Measurements from ENCODE around the gene PTPRC. TPM values are rescaled to one million over a fixed set of nuclear protein-coding genes. Genes with fewer than 3 reads are reported as not detected.

The PTPRC gene
- total RNA-seq, 1 donor from 2014 or later = 29.8 TPM

- no peak for DNase-seq (ENCODE audit: low spot score)
Measured at GRCh38 chr1:198620951-198621824, 17.7 kb upstream of the PTPRC start.

GRCh38 chr1:198622001-198622400, 16.8 kb upstream of the PTPRC start:
- no peak for DNase-seq (ENCODE audit: low spot score)

DNA sequence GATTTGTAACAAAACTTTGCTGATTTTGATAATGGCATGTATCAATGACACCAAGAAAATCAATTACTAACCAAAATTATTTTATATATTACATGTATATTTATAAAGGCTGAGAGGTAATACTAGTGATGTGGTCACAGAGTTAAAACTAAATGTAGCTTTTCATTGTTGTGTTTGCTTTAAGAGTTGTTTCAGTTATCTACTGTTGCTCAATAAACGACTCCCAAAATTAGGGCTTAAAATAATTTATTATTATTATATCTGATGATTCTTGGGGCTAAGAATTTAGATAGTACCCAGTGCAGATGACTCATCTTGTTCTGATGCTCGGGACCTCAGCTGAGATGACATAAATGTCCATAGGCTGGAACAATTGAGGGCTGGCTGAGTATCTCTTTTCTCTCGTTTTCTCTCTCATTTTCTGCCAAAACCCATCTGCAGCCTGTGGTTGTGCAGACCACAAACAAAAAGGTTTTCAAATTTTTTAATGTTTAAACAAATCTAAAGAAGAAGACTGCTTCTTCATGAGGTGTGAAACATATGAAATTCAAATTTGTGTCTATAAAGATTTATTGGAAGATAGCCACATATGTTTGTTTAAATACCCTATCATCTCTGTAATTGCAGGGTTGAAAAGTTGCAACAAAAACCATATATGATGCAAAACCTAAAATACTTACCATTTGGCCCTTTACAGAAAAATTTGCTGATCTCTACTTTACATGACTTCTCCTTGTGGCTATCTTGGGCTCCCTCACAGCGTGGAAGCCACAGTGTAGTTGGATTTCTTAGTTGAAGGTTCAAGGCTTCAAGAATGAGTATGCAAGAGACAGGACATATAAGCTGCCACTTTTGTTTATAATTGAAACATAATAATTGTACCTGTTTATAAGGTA, 14.8 kb upstream of the PTPRC start:
- no peak for DNase-seq (ENCODE audit: low spot score)

- DNase-seq (ENCODE audit: low spot score) = no peak
Measured at GRCh38 chr1:198624648-198624980, 14.2 kb upstream of the PTPRC start.

DNA sequence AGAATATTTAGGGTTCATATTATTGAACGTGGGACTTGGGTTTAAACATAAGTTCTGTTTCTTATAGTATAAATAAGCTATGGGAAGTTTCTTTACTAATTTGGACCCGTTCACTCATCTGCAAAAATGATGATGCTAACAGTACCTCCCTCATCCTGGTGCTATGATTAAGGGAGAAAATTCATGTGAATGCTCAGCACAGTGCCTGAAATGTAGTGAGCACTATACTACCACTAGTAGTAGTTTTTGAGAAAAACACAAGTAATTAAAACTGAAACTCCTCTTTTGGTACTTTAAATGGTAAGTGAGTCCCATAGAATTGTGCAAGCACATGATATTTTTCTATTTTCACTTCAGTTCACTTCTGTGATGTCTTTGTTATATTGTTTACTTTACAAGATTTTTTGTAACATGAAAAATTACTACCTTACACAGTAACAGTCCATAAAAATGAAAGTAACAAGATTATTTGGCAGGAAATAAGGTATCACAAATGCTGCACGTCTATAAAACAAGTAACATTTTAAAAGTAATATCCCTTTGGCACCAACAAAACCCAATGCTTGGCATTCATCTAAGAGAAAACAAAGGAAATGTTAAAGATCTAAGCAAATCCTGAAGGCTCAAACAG, 11.3 kb upstream of the PTPRC start:
- no peak for DNase-seq (ENCODE audit: low spot score)

DNA sequence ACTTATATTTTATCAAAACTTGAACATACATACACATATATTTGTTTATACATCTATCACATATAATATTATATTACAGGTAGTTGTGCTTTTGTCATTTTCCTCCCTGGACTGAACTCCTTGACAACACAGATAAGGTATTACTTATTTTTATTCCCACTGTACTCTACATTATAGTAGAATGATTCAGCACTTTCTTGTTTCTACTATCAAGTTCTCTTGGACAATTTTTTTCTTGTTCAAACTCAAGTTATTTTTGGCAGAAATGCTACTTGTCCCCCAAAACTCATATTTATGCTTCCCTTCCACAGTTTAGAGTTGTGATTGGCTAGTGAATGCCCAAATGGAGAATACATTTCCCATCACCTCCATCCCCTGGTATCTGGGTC, 10.8 kb upstream of the PTPRC start:
- DNase-seq (ENCODE audit: low spot score) = no peak

- DNase-seq (ENCODE audit: low spot score) = no peak
Measured at GRCh38 chr1:198629610-198630009, 9.2 kb upstream of the PTPRC start.

- no peak for DNase-seq (ENCODE audit: low spot score)
Measured at GRCh38 chr1:198630863-198631262, 8.0 kb upstream of the PTPRC start.

DNA sequence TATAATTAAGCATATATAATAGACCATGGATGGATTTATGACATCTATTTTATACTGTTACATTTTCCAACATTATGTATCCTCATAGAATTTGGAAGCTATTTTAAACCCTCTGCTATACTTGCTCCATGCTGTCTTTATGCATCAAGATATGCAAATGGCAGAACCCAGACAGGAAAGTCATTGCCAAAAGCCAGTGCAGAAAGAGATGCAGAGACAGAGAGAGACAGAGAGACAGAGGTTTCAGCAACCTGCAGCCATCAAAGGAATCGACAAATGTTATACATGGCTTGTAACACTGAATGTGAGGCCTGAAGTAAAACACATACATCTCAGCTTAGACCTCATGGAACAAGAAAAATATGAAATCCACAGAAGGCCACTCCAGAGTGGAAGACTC, 7.5 kb upstream of the PTPRC start:
- DNase-seq (ENCODE audit: low spot score) = no peak

DNA sequence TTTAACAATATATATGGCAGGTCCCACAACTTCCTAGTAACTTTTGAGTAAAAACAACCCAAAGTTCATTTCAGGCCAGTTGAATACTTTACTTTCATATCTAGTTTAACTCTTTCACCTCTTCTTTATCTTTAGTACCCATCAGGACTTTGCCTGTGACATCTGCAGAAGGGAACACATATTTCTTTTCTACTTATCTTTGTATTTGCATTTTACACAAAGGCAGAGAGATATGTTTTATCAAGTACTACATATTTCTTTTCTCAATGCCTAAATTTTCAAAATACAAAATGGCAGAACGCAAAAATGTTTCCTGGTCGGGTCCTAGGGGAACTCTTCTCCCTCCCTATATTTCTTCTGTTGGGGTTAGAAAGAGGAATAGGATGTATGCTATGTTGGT, 6.8 kb upstream of the PTPRC start:
- DNase-seq (ENCODE audit: low spot score) = no peak

DNA sequence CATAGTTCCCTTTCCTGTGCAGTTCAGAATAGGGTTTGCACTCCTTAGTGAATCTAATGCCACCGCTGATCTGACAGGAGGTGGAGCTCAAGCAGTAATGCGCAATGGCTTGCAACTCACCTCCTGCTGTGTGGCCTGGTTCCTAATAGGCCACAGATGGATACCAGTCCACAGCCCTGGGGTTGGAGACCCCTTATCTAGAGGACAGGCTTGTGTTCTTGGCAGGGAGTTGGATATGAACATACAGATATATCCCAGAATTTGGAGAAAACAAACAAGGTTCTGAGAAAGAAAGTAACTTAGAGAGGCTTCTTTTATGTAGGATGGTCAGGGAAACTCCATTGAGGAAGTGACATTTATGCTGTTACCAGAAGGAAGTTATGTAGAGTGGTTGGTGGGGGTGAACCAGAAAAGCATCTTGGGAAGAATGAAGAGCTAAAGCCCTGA, 5.1 kb upstream of the PTPRC start:
- DNase-seq (ENCODE audit: low spot score) = no peak

DNA sequence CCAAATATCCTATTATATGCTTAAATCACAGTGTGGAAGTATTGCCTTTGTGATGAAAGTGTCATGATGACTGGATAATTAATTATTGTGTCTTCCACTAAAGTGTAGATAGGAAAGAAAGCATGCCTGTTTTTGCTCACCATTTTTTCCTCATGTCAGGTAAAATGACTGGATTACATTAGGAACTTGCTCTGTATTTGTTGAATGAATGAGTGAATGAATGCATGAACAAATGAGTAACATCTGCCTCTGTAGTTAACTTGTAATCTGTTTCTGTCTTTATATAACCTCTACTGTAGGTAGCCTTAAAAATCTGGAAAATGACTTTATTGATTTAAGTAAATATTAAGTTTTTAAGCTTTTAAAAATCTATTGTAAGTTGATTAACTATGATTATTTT, 2.9 kb upstream of the PTPRC start:
- no peak for DNase-seq (ENCODE audit: low spot score)

DNA sequence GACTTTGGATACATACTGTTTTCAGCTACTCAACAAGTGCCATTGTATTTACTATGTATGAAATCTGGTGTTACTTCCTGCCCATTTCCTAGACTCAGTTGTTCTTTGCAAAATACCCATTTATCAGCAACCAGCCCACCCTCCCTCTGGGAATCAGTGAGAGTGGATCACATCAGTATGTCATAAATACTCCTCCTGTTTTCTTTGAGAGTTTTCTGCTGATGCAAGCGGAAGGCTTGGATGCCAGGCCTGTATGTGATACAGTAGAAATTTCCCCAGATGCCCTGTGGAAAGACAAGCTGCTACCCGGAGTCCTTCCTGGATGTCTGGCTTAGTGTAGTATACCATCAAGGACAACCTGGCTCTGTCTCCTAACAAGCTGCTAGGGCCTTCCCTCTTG, 2.4 kb upstream of the PTPRC start:
- DNase-seq (ENCODE audit: low spot score) = no peak

- no peak for DNase-seq (ENCODE audit: low spot score)
Measured at GRCh38 chr1:198637157-198637556, 1.7 kb upstream of the PTPRC start.

- no peak for DNase-seq (ENCODE audit: low spot score)
Measured at GRCh38 chr1:198637916-198638437, 863 bp upstream of the PTPRC start.

DNA sequence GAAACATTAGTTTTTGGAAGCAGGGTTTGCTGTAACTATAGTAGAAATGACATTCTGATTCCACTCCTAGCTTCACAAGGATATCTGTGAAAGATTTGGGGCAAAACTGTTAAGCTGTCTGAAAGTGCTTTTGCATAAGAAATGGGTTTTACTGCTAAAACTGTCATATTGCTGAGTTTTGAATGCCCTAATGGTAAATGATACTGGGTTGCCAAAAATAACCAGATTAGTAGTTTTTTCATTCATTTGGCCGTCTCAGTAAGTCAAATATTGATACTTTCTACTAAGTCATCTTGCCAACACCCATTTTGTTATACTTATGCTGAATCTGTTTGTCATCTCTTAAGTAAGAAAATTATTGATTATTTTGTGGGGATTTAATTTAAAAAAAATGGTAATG, 399 bp upstream of the PTPRC start:
- DNase-seq (ENCODE audit: low spot score) = no peak

- no peak for DNase-seq (ENCODE audit: low spot score)
Measured at GRCh38 chr1:198639671-198640143, 867 bp downstream of the PTPRC start.

DNA sequence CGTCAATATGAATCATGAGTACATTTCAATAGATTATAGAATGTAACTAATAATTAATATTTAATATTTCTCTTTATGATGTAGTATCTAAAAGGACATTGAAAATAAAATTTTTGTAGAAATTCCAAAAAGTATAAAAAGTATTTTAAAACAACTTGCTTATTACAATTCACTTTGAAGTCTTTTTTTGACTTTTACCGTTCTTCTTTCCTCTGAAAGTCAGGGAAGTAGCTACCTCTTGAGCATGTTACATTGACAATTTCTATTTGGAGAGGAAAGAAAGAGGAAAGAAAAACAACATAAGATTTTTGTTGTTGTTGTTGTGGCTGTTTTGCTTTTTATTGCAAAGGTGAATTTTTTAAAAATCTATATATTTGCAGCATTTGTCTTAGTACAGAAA, 1.3 kb downstream of the PTPRC start:
- no peak for DNase-seq (ENCODE audit: low spot score)

- DNase-seq (ENCODE audit: low spot score) = no peak
Measured at GRCh38 chr1:198641501-198641900, 2.7 kb downstream of the PTPRC start.

- DNase-seq (ENCODE audit: low spot score) = no peak
Measured at GRCh38 chr1:198641966-198642668, 3.3 kb downstream of the PTPRC start.

- DNase-seq (ENCODE audit: low spot score) = no peak
Measured at GRCh38 chr1:198642983-198643382, 4.1 kb downstream of the PTPRC start.
